ENCODE results near the gene FLNB.

- TF ChIP-seq ZBTB7A (IDR thresholded peaks at IDR 0.05; ENCODE audit: low read depth) (no peak), TAF1 (IDR thresholded peaks at IDR 0.05; ENCODE audit: low read depth) (no peak), CREB1 (IDR thresholded peaks at IDR 0.05; ENCODE audit: low read depth) (no peak), EP300 (IDR thresholded peaks at IDR 0.05; ENCODE audit: borderline replicate concordance) (no peak), MAX (IDR thresholded peaks at IDR 0.05) (no peak), FOXM1 (IDR thresholded peaks at IDR 0.05; ENCODE audit: borderline replicate concordance, low read depth) (no peak), EGR1 (IDR thresholded peaks at IDR 0.05) (no peak), TEAD4 (IDR thresholded peaks at IDR 0.05) (no peak), RAD21 (IDR thresholded peaks at IDR 0.05; ENCODE audit: low read depth) (no peak), YY1 (IDR thresholded peaks at IDR 0.05; ENCODE audit: low read depth) (no peak), REST (IDR thresholded peaks at IDR 0.05; ENCODE audit: low read depth) (no peak), USF1 (IDR thresholded peaks at IDR 0.05) (no peak)
Measured at GRCh38 chr3:58062472-58062871, 54.2 kb downstream of the FLNB start.

Measured in Ishikawa (cell line).